SK-N-SH treated with all-trans-retinoic acid at 6 μM for 48 hours (cell line): ENCODE results near the gene BMP8B.

Source experiments
- ARNTL ChIP-seq: fragments of 450-650 bp; formaldehyde crosslinking; IDR thresholded peaks from 2 replicates; pipeline ENCODE4 v1.5.0; 2020; ENCODE audit warnings: low read depth, mild to moderate bottlenecking, moderate library complexity, borderline replicate concordance
- BACH2 ChIP-seq: fragments of 250-450 bp; sonication (Bioruptor Pico); IDR thresholded peaks from 2 replicates; pipeline ENCODE4 v1.9.0; 2021; ENCODE audit warnings: mild to moderate bottlenecking, borderline replicate concordance
- CSDC2 ChIP-seq: fragments of 250-450 bp; sonication (Bioruptor Pico); IDR thresholded peaks from 2 replicates; pipeline ENCODE4 v1.5.0; 2020; ENCODE audit warnings: mild to moderate bottlenecking, moderate library complexity
- ESRRG ChIP-seq: fragments of 250-450 bp; sonication (Bioruptor Pico); IDR thresholded peaks from 2 replicates; pipeline ENCODE4 v1.6.1; 2021; ENCODE audit warnings: mild to moderate bottlenecking
- RARB ChIP-seq: fragments of 250-450 bp; sonication (Bioruptor Pico); IDR thresholded peaks from 2 replicates; pipeline ENCODE4 v1.8.0; 2021; ENCODE audit warnings: mild to moderate bottlenecking, moderate library complexity
- ZFP3 ChIP-seq: fragments of 250-450 bp; sonication (Bioruptor Pico); IDR thresholded peaks from 2 replicates; pipeline ENCODE4 v1.5.0; 2020; ENCODE audit warnings: mild to moderate bottlenecking, moderate library complexity
- TF ChIP-seq, protein P1 (sequence below): fragments of 250-450 bp; sonication (Bioruptor Pico); IDR thresholded peaks from 2 replicates; pipeline ENCODE4 v1.8.0; 2021; ENCODE audit warnings: low read depth, mild to moderate bottlenecking, moderate library complexity, borderline replicate concordance
- TF ChIP-seq, protein P2 (sequence below): fragments of 250-450 bp; sonication (Bioruptor Pico); IDR thresholded peaks from 2 replicates; pipeline ENCODE4 v1.5.1; 2020; ENCODE audit warnings: low read depth, mild to moderate bottlenecking, moderate library complexity
- TF ChIP-seq, protein P3 (sequence below): fragments of 250-450 bp; sonication (Bioruptor Pico); IDR thresholded peaks from 2 replicates; pipeline ENCODE4 v1.8.0; 2020; ENCODE audit warnings: mild to moderate bottlenecking, moderate library complexity, borderline replicate concordance

DNA sequence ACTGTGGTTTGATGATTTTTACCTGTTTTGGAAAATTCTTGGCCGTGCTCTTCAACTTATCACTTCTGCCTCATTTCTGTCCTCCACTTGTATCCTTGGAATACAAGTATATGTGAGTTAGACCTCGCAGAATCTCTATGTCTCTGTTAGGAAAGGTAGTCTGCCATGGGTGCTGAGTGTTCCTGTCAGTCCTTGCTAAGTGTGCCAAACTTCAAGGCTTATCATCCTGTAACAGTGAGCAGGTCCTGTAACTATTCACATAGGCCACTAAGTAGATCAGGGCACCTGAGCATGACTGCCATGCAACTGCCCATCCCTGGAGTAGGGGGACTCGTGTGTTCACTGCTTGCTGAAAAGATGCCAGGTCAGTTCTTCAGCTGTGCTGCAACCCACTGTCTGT lies 24.2 kb upstream of the BMP8B start:
- TF ChIP-seq CSDC2 (CRISPR knock-in tag) = no peak
- TF ChIP-seq, protein P1, sequence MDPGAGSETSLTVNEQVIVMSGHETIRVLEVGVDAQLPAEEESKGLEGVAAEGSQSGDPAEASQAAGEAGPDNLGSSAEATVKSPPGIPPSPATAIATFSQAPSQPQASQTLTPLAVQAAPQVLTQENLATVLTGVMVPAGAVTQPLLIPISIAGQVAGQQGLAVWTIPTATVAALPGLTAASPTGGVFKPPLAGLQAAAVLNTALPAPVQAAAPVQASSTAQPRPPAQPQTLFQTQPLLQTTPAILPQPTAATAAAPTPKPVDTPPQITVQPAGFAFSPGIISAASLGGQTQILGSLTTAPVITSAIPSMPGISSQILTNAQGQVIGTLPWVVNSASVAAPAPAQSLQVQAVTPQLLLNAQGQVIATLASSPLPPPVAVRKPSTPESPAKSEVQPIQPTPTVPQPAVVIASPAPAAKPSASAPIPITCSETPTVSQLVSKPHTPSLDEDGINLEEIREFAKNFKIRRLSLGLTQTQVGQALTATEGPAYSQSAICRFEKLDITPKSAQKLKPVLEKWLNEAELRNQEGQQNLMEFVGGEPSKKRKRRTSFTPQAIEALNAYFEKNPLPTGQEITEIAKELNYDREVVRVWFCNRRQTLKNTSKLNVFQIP = no peak
- TF ChIP-seq ZFP3 (CRISPR knock-in tag) = no peak
- TF ChIP-seq, protein P2, sequence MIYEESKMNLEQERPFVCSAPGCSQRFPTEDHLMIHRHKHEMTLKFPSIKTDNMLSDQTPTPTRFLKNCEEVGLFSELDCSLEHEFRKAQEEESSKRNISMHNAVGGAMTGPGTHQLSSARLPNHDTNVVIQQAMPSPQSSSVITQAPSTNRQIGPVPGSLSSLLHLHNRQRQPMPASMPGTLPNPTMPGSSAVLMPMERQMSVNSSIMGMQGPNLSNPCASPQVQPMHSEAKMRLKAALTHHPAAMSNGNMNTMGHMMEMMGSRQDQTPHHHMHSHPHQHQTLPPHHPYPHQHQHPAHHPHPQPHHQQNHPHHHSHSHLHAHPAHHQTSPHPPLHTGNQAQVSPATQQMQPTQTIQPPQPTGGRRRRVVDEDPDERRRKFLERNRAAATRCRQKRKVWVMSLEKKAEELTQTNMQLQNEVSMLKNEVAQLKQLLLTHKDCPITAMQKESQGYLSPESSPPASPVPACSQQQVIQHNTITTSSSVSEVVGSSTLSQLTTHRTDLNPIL = no peak
- TF ChIP-seq RARB (CRISPR knock-in tag) = no peak
- no peak for TF ChIP-seq ESRRG (CRISPR knock-in tag)
- TF ChIP-seq, protein P3, sequence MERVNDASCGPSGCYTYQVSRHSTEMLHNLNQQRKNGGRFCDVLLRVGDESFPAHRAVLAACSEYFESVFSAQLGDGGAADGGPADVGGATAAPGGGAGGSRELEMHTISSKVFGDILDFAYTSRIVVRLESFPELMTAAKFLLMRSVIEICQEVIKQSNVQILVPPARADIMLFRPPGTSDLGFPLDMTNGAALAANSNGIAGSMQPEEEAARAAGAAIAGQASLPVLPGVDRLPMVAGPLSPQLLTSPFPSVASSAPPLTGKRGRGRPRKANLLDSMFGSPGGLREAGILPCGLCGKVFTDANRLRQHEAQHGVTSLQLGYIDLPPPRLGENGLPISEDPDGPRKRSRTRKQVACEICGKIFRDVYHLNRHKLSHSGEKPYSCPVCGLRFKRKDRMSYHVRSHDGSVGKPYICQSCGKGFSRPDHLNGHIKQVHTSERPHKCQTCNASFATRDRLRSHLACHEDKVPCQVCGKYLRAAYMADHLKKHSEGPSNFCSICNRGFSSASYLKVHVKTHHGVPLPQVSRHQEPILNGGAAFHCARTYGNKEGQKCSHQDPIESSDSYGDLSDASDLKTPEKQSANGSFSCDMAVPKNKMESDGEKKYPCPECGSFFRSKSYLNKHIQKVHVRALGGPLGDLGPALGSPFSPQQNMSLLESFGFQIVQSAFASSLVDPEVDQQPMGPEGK (CRISPR knock-in tag) = no peak
- no peak for TF ChIP-seq BACH2 (CRISPR knock-in tag)
- TF ChIP-seq ARNTL (CRISPR knock-in tag) = no peak
